DMS79 treated with DMSO at 0.1 percent for 48 hours (cell line): Measurements from ENCODE around the gene SGF29.
A peak's percentile ranks its signal among the peaks of the same experiment; 100 is the strongest.
"Not testable (repeated sequence)": the region's sequence is repeated elsewhere in the genome, so short reads cannot be mapped to it uniquely, and the experiment has no call there.

Experiments
- DNase-seq: peaks from one replicate; lab custom pipeline; 2025; lab: John Stamatoyannopoulos, UW

The SGF29 gene

DNA sequence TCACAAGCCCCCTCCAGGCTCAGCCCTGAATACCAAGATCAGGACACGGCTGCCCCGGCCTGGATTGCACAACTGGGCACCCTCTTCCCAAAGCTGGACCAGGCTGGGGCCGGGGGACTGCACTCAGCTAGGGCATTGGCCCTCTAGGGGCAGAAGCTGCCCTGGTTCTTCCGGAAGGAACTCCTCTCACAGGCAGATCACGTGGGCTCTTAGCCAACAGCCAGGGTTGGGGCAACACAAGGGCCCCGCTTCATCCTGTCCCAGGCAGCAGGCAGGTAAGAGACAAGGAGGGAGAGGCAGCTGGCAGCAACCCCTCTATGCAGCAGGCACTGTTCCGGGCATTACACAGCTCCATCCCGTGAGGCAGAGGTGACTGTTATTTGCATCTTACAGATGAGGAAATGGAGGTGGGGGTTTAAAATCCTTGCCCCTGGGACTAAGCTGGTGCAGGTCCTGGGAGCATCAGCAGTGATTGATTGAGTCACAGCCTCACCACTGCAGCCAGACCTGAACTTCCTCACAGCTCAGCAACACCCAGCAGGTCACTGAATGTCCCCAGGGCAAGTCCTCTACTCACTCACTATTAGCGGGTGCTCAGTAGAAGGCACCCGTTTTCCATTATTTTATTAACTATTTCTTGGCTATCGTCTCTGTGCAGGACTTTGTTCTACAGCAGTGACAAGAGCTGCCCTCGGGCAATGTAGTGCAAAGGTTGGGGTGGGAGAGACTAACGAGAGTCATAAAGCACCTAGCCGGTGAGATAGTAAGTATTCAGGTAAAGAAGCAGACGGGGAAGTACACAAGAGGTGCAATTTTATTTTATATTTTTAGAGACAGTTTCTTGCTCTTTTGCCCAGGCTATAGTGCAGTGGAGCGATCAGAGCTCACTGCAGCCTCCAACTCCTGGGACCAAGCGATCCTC lies 58.9 kb downstream of the SGF29 start:
- DNase-seq = not testable (repeated sequence)

DNA sequence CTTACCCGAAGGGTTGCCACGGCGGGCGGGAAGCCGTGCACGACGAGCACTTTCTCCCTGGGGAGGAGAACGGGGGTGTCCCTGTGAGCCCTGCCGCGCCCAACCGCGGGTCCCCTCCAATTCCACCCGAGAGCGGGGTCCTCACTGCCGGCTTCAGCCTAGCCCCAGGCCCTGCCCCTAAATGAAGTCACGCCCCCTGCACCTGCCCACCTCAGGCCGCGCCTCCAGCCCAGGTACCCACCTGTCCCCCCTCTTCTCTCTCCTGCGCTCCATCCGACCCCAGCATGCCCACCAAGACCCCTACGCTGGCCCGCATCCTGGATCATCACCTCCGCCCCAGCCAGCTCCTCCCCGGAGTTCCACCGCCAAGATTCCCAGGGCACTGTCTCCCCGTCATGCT lies 60.2 kb downstream of the SGF29 start:
- not testable (repeated sequence) for DNase-seq

DNA sequence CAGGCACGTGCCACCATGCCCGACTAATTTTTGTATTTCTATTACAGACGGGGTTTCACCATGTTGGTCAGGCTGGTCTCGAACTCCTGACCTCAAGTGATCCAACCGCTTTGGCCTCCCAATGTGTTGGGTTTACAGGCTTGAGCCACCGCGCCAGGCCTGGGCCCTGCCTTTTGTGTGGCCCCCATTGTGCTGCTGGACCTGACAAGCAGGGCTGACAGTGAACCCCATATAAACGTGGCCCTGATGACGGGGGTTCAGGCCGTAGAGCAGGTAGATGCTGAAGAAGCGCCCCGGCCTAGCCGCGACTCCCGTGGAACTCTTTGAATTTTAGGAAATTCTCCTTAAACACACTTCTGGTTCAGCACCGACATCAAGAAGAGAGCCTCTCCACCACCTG lies 60.8 kb downstream of the SGF29 start:
- DNase-seq = not testable (repeated sequence)

DNA sequence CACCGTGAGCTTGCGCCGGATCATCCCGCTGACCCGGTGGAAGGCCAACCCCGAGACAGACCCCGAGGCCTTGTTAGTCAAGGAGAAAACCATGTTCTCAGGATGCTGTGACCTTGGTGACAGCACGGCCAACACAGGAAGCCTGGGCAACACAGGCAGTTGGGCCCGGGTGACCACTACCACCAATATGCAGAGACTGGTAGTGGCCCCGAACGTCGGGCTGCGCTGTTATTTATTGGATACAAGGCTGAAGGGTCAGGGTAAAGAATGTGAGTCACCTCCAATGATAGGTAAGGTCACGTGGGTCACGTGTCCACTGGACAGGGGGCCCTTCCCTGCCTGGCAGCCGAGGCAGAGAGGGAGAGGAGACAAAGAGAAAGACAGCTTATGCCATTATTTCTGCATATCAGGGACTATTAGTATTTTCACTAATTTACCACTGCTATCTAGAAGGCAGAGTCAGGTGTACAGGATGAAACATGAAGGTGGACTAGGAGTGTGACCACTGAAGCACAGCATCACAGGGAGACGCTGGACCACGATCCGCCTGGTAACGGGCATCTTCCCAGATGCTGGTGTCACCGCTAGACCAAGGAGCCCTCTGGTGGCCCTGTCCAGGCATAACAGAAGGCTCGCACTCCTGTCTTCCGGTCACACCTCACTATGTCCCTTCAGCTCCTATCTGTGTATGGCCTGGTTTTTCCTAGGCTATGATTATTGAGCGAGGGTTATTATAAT lies 61.9 kb downstream of the SGF29 start:
- peak; percentile 7 for DNase-seq

DNA sequence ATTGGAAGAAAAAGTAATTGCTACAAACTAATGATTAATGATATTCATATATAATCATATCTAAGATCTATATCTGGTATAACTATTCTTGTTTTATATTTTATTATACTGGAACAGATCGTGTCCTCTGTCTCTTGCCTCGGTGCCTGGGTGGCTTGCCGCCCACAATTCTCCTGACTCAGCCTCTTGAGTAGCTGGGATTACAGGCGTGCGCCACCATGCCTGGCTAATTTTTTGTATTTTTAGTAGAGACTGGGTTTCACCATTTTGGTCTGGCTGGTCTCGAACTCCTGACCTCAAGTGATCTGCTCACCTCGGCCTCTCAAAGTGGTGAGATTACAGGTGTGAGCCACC lies 62.5 kb downstream of the SGF29 start:
- not testable (repeated sequence) for DNase-seq

DNA sequence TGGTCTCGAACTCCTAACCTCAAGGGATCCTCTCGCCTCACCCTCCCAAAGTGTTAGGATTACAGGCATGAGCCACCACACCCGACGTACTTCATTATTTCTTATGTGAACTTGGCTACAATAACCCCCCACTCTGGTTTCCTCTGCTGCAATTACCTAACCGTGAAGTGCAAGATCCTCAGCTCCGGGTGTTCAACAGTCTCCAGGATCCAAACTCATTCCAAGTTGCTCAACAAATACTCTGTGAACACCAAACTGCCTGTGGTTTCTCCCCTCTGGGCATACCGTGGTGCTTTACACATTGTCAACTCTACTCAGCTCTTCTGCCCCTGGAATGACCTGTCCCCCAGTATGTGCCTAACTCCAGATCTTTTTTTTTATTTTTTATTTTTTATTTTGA lies 62.9 kb downstream of the SGF29 start:
- DNase-seq = no peak

DNA sequence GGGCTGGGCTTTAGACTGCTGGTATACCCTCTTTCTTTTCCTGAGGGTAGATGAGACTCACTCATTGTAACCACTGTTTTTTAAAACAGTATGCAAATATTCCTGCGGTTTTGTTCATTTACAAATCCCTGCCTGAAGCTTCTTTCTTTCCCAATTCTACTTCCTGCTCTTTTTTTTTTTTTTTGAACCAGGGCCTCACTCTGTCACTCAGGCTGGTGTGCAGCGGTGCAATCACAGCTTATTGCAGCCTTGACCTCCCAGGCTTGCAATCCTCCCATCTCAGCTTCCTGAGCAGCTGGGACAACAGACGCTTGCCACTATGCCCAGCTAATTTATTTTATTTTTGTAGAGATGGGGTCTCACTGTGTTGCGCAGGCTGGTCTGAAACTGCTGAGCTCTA lies 64.2 kb downstream of the SGF29 start:
- no peak for DNase-seq

DNA sequence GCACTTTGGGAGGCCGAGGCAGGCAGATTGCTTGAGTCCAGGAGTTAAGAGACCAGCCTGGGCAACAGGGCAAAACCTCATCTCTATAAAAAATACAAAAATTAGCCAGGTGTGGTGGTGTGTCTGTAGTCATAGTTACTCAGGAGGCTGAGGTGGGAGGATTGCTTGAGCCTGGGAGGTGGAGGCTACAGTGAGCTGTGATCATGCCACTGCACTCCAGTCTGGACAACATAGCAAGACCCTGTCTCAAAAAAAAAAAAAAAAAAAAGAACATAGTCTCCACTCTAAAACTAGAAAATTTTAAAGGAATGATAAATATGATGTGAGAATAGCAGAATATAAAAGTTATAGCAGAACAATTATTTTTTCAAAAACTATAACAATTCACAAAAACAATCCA lies 66.6 kb downstream of the SGF29 start:
- not testable (repeated sequence) for DNase-seq

DNA sequence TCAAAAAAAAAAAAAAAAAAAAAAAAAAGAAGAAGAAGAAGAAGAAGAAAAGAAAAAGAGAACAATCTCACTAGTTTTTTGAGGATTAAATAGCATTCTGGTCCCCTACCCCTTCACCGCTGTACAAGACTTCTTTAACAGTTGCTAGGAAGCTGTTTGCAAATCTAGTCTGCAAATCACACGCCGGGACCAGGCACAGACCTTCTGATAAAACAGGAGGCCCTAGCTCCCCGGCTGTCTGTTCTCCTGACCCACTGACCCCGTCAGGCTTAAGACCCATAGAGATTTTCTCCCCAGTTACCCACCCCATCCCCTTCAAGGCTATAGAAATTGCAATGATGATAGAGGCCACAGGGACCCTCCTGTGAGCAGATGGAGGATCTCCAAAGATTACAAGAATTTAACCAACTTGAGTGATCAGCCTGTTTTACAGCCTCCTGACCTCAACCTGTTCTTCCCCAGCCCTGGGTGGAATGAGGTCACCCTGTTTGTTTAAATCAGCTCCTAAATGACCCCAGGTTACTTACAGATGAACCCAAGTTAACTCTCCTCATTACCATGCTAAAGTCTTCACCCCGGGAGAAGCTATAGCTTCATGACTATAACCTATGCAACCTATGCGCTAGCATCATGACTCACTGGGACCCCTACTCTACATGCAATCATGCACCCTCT lies 67.9 kb downstream of the SGF29 start:
- DNase-seq = no peak

DNA sequence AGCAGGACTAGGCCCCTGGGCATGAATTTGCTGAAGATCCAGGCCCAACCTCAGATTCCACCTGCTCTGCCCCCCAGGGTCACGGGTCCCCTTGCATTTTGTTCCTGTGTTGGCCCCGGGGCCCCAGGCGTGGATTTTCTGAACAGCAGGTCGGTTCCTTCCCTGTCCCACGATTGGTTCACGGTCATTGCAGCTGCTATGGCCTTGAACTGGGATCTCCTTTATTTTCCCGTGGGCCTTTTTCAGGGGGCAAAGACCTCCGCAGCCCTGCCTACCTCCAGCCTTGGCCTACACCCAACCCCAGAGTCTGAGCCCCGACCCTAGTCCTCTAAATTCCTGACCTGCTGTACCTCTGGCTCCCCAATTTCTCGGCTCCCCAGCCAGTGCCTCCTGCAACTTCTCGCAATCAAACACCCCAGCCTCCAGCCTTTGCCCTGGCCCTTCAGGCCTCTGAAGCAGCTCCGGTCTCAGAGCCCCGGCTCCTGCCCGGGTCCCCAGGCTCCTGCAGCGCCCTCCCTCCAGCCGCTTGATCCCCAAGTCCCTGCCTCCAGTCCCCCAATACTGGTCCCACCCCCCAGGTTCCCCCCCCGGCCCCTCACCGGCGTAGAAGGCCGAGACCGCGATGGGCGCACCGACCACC lies 68.9 kb downstream of the SGF29 start:
- DNase-seq = not testable (repeated sequence)

DNA sequence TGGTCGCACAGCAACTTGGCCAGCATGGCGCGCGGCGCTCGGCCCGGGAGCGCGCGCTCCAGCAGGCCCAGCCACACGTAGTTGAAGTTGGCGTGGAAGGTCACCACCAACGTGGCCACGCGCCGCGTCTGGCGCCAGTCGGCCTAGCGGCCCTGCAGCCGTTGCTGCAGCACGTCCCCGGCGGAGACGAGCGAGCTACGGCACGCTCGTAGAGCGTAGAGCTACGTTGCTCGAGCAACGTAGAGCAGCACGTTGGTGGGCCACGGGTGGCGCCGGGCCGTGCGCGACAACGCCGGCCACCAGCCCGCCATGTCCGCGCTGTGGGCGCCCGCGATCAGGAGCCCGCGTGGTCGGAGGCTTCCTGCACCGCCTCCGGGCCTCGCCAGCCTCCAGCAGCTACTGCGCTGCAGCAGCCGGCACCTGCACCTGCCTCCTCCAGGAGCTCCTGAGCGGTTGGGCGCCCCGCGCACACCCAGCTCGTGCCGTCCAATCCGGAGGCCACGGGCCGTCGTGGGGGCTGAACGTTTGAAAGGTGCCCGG lies 69.5 kb downstream of the SGF29 start:
- peak; percentile 64 for DNase-seq

DNA sequence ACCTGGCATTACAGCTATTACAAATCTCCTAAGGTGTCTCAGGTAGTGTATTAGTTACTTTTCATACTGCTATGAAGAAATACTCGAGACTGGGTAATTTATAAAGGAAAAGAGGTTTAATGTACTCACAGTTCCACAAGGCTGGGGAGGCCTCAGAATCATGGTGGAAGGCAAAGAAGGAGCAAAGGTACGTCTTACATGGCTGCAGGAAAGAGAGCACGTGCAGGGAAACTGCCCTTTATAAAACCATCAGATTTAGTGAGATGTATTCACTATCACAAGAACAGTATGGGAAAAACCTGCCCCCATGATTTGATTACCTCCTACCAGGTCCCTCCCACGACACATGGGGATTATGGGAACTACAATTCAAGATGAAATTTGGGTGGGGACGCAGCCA lies 77.2 kb downstream of the SGF29 start:
- DNase-seq = not testable (repeated sequence)

DNA sequence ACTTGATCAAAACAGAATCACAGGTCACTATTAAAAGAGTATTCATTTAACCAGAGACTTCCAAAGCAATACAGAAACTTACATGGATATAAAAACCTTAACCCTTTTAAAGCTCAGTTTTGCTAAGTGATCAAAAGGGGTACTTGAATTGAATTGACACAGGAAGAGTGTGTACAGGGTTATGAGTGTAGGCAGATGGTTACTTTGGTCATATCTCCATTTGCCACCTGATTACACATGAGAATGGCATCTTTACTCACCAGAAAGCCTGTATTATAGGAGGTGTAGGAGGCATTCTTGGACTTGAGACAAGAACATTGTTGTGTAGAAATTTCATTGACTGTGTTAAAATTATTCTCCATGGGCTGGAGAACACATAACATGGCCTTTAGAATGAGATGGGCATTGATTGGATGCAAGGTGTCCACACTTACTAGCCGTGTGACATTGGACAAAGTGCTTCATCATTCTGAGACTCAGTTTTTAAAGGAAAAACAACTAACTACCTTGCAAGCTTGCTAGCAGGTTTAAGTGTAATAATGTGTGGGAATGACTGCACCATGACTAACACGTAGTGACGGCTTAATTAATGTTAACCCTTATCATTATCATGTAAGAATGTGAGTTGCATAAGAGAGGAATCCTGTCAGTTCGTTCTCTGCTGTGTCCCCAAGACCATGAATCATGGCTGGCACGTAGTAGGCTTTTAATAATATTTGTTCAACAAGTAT lies 82.5 kb downstream of the SGF29 start:
- not testable (repeated sequence) for DNase-seq

DNA sequence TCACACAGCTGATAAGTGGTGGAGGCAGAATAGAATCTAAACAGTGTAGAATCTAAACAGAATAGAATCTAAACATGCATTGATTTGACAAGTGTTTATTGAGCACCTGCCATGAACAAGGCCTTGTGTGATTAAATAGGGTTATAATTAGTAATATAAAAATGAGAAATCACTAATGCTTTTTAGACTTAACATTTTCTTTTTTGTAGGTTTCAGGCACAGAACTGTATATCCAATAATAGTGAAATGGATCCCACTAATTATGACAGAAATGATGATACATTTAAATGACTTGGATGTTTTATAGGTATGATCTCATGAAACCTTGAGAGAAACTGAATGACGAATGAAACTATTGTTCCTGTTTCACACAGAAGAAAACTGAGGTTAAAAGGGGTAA lies 84.0 kb downstream of the SGF29 start, which contains the start of gene NPIPB8:
Gene NPIPB8 (plus strand): TSS at position 301 of the 400 bp plus-strand sequence. CDS start 296 bp downstream, outside the sequence.
- not testable (repeated sequence) for DNase-seq

DNA sequence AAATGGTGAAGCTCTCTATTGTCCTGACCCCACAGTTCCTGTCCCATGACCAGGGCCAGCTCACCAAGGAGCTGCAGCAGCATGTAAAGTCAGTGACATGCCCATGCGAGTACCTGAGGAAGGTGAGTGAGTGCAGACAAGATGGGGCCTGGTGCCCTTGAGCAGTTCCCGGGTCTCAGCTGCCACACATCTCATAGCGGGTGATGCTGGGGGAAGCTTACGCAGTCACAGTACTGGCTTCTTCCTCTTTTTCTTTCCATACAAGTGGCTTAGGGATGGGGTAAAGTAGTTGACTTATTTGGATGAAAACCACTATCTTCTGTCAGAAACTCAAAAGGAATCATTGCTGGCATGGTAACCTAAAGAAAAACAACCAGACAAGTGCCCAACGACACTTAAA lies 84.6 kb downstream of the SGF29 start:
- DNase-seq = not testable (repeated sequence)

DNA sequence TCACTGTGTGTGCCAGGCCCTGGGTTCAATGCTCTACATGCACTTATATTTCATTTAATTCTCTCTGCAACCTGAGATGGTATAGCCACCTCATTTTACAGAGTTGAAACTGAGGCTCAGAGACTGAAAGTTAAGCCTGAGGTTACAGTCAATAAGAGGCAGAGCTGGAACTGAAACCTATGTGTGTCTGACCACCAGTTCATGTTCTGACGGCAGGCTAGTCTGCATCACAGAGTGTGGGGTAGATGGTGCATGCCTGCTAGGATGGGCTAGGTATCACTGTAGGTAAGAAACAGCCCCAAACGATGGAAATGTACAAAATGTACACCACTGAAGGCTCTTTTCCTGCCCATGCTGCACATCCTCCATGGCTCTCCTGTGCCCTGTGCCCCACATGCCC lies 86.2 kb downstream of the SGF29 start:
- not testable (repeated sequence) for DNase-seq
